Measurements from ENCODE around the gene ENO1.

DNA sequence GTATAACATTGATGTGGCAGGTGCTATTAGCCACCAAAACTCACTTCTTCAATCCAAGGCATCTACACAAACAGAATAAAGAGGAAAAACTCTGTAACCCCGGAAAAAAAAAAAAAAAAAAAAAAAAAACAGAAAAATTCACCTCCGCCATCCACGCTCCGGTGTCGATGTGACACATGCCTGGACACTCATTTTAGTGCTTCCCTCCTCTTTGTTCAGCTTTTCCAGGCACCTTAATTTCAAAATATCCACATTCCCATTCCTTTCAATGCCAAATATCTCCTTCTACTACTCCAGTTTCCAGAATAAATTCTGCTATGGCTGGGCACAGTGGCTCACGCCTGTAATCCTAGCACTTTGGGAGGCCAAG is 55.2 kb downstream of the ENO1 start:
- TF ChIP-seq CTCF (IDR thresholded peaks at IDR 0.05; ENCODE audit: borderline replicate concordance, extremely low read depth, low read length, poor library complexity, severe bottlenecking) = no peak
- TF ChIP-seq EZH2 (IDR thresholded peaks at IDR 0.05; ENCODE audit: borderline replicate concordance, low read depth, low read length, severe bottlenecking) = no peak

Measured in DND-41 (cell line).